NT2/D1 (cell line): ENCODE measurements around the gene PHACTR1.

Experiments
- SUZ12 ChIP-seq: IDR thresholded peaks from 2 replicates; pipeline ENCODE4 v1.6.1; 2011; ENCODE audit not compliant: insufficient read length, insufficient read depth; ENCODE audit errors: extremely low read depth
- YY1 ChIP-seq: IDR thresholded peaks from 2 replicates; pipeline ENCODE4 v1.6.1; 2011; ENCODE audit not compliant: insufficient read length, insufficient read depth

GRCh38 chr6:13247627-13248026 lies 531.1 kb downstream of the PHACTR1 start:
- TF ChIP-seq SUZ12: no peak
- no peak for TF ChIP-seq YY1
